GM18526 (cell line): ENCODE results near the gene SIX2.

Experiments
- POLR2A ChIP-seq: IDR thresholded peaks from 3 replicates; pipeline ENCODE4 v1.6.1; 2011; ENCODE audit not compliant: insufficient read length; ENCODE audit errors: extremely low read depth

Gene SIX2

GRCh38 chr2:45028276-45028675, 19.0 kb upstream of the SIX2 start:
- TF ChIP-seq POLR2A, result no peak

GRCh38 chr2:45026924-45027450, 17.7 kb upstream of the SIX2 start:
- TF ChIP-seq POLR2A, result no peak

- TF ChIP-seq POLR2A, result no peak
Measured at GRCh38 chr2:45024600-45025291, 15.5 kb upstream of the SIX2 start.

- no peak for TF ChIP-seq POLR2A
Measured at GRCh38 chr2:45024097-45024496, 14.8 kb upstream of the SIX2 start.

GRCh38 chr2:45020439-45020838, 11.2 kb upstream of the SIX2 start:
- TF ChIP-seq POLR2A, result no peak

GRCh38 chr2:45018023-45018422, 8.8 kb upstream of the SIX2 start:
- no peak for TF ChIP-seq POLR2A

GRCh38 chr2:45014831-45015230, 5.6 kb upstream of the SIX2 start:
- no peak for TF ChIP-seq POLR2A

GRCh38 chr2:45014016-45014702, 4.9 kb upstream of the SIX2 start:
- no peak for TF ChIP-seq POLR2A

- TF ChIP-seq POLR2A, result no peak
Measured at GRCh38 chr2:45013229-45014015, 4.2 kb upstream of the SIX2 start.

GRCh38 chr2:45012733-45013132, 3.5 kb upstream of the SIX2 start:
- TF ChIP-seq POLR2A, result no peak

- TF ChIP-seq POLR2A, result no peak
Measured at GRCh38 chr2:45011621-45012602, 2.7 kb upstream of the SIX2 start.

- TF ChIP-seq POLR2A, result no peak
Measured at GRCh38 chr2:45011121-45011520, 1.9 kb upstream of the SIX2 start.

- no peak for TF ChIP-seq POLR2A
Measured at GRCh38 chr2:45010702-45011012, 1.4 kb upstream of the SIX2 start.

- no peak for TF ChIP-seq POLR2A
Measured at GRCh38 chr2:45009928-45010701, 863 bp upstream of the SIX2 start.
